Mononuclear cell (primary cell): Measurements from ENCODE around the gene IFNA1. TPM values are rescaled to one million over a fixed set of nuclear protein-coding genes. Genes with fewer than 3 reads are reported as not detected.

Experiments used
- H3K27me3 ChIP-seq: 2 replicates; pipeline ENCODE4 v1.6.0; 2011; ENCODE audit warnings: low read length, control low read depth; ENCODE audit not compliant: insufficient read depth
- H3K4me1 ChIP-seq: 2 replicates; pipeline ENCODE4 v1.5.1; 2011; ENCODE audit warnings: mild to moderate bottlenecking, low read length, control low read depth; ENCODE audit not compliant: insufficient read depth
- H3K4me3 ChIP-seq: 2 replicates; pipeline ENCODE4 v1.5.1; 2011; ENCODE audit warnings: mild to moderate bottlenecking, low read length, moderate library complexity
- H3K9me3 ChIP-seq: 2 replicates; pipeline ENCODE4 v1.5.1; 2011; ENCODE audit warnings: low read depth, mild to moderate bottlenecking, control low read depth, low read length
- total RNA-seq: library from RNA; depleted of rRNA; stranded (reverse); fragments of >200 nt; gene quantifications from one replicate; pipeline ENCODE4 v1.2.3, GENCODE V29; 2012

The IFNA1 gene
- total RNA-seq, 1 donor = not detected

- no peaks in the 10 kb centered on the region for H3K4me1 ChIP-seq
- H3K4me3 ChIP-seq = no peak overlapping the region
- peaks cover 6% of the 10 kb centered on the region for H3K27me3 ChIP-seq
- no peaks in the 10 kb centered on the region for H3K9me3 ChIP-seq
Measured at GRCh38 chr9:21473236-21473635, 33.0 kb downstream of the IFNA1 start.

- Histone ChIP-seq H3K9me3 (no peaks in the 10 kb centered on the region), H3K4me3 (no peak overlapping the region), H3K4me1 (peaks cover 8% of the 10 kb centered on the region), H3K27me3 (peaks cover 6% of the 10 kb centered on the region)
Measured at GRCh38 chr9:21477466-21477865, 37.2 kb downstream of the IFNA1 start.

GRCh38 chr9:21479152-21479702 is 39.0 kb downstream of the IFNA1 start:
- Histone ChIP-seq H3K9me3 (no peaks in the 10 kb centered on the region), H3K4me1 (peaks cover 8% of the 10 kb centered on the region), H3K4me3 (no peak overlapping the region), H3K27me3 (peaks cover 5% of the 10 kb centered on the region)

- Histone ChIP-seq H3K4me3 (no peak overlapping the region), H3K4me1 (peaks cover 8% of the 10 kb centered on the region), H3K9me3 (no peaks in the 10 kb centered on the region), H3K27me3 (no peaks in the 10 kb centered on the region)
Measured at GRCh38 chr9:21481470-21482056, 41.3 kb downstream of the IFNA1 start.

- Histone ChIP-seq H3K9me3 (no peaks in the 10 kb centered on the region), H3K4me3 (no peak within 1 kb of the TSS), H3K4me1 (peaks cover 8% of the 10 kb centered on the region), H3K27me3 (no peaks in the 10 kb centered on the region)
Measured at GRCh38 chr9:21482213-21482612, 42.0 kb downstream of the IFNA1 start, which contains the start of gene IFNE. TSS of gene IFNE (minus strand) at chr9:21482313. CDS start at chr9:21481694, 619 bp downstream.

Other genes starting within 250 kb of the IFNA1 start
- gene IFNA7, start 238.2 kb upstream of the IFNA1 start, total RNA-seq = not detected
- not detected for gene IFNA10, start 233.3 kb upstream of the IFNA1 start, total RNA-seq
- not detected for gene IFNA16, start 223.1 kb upstream of the IFNA1 start, total RNA-seq
- not detected for gene IFNA17, start 212.2 kb upstream of the IFNA1 start, total RNA-seq
- gene IFNA14, start 200.4 kb upstream of the IFNA1 start, total RNA-seq = not detected
- gene IFNA5, start 135.1 kb upstream of the IFNA1 start, total RNA-seq = 0.10 TPM
- gene KLHL9, start 105.0 kb upstream of the IFNA1 start, total RNA-seq = 22.0 TPM
- gene IFNA6, start 89.6 kb upstream of the IFNA1 start, total RNA-seq = 0.10 TPM
- gene IFNA13, start 72.4 kb upstream of the IFNA1 start, total RNA-seq = not detected
- gene IFNA2, start 55.0 kb upstream of the IFNA1 start, total RNA-seq = 0.21 TPM
- not detected for gene IFNA8, start 31.3 kb upstream of the IFNA1 start, total RNA-seq
- gene IFNE, start 41.9 kb downstream of the IFNA1 start, total RNA-seq = not detected